ENCODE results near the gene PHOSPHO1.

- TF ChIP-seq, protein P1, sequence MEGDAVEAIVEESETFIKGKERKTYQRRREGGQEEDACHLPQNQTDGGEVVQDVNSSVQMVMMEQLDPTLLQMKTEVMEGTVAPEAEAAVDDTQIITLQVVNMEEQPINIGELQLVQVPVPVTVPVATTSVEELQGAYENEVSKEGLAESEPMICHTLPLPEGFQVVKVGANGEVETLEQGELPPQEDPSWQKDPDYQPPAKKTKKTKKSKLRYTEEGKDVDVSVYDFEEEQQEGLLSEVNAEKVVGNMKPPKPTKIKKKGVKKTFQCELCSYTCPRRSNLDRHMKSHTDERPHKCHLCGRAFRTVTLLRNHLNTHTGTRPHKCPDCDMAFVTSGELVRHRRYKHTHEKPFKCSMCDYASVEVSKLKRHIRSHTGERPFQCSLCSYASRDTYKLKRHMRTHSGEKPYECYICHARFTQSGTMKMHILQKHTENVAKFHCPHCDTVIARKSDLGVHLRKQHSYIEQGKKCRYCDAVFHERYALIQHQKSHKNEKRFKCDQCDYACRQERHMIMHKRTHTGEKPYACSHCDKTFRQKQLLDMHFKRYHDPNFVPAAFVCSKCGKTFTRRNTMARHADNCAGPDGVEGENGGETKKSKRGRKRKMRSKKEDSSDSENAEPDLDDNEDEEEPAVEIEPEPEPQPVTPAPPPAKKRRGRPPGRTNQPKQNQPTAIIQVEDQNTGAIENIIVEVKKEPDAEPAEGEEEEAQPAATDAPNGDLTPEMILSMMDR (IDR thresholded peaks at IDR 0.05; ENCODE audit: insufficient read depth, low read length, poor library complexity, severe bottlenecking), result no peak
- no peak for TF ChIP-seq EZH2phosphoT487 (conservative IDR thresholded peaks at IDR 0.05; ENCODE audit: low read length)
Measured at GRCh38 chr17:49266233-49266632, 35.6 kb upstream of the PHOSPHO1 start.

All from SU-DHL-6 (cell line).